HepG2 (cell line): Measurements from ENCODE around the gene CPT1C. TPM values are rescaled to one million over a fixed set of nuclear protein-coding genes. Genes with fewer than 3 reads are reported as not detected.
A peak's percentile ranks its signal among the peaks of the same experiment; 100 is the strongest.

Experiments
- ARHGAP35 ChIP-seq: sonication (generic); formaldehyde crosslinking; IDR thresholded peaks from 2 replicates; pipeline ENCODE4 v1.9.0; 2022; ENCODE audit warnings: mild to moderate bottlenecking, inconsistent platforms, moderate library complexity, missing genetic modification reagents, borderline replicate concordance
- ARNT ChIP-seq: fragments of 450-650 bp; IDR thresholded peaks from 2 replicates; pipeline ENCODE4 v1.6.1; 2017
- CREBL2 ChIP-seq: sonication (generic); formaldehyde crosslinking; IDR thresholded peaks from 2 replicates; pipeline ENCODE4 v1.8.1; 2023; ENCODE audit warnings: missing genetic modification reagents, mild to moderate bottlenecking, borderline replicate concordance
- DDIT3 ChIP-seq: sonication (generic); formaldehyde crosslinking; IDR thresholded peaks from 2 replicates; pipeline ENCODE4 v1.4.0; 2020; ENCODE audit warnings: mild to moderate bottlenecking, missing genetic modification reagents
- DR1 ChIP-seq: sonication (generic); formaldehyde crosslinking; IDR thresholded peaks from 2 replicates; pipeline ENCODE4 v1.8.0; 2021; ENCODE audit warnings: mild to moderate bottlenecking, missing genetic modification reagents, inconsistent platforms
- DZIP1 ChIP-seq: sonication (generic); formaldehyde crosslinking; IDR thresholded peaks from 2 replicates; pipeline ENCODE4 v1.5.0; 2020; ENCODE audit warnings: mild to moderate bottlenecking, missing genetic modification reagents
- ELF4 ChIP-seq: sonication (generic); formaldehyde crosslinking; IDR thresholded peaks from 2 replicates; pipeline ENCODE4 v1.5.0; 2020; ENCODE audit warnings: missing genetic modification reagents, mild to moderate bottlenecking, moderate library complexity, borderline replicate concordance
- ELK4 ChIP-seq: sonication (generic); formaldehyde crosslinking; IDR thresholded peaks from 2 replicates; pipeline ENCODE4 v1.9.0; 2021; ENCODE audit warnings: missing genetic modification reagents, borderline replicate concordance
- FOXP4 ChIP-seq: sonication (generic); formaldehyde crosslinking; IDR thresholded peaks from 2 replicates; pipeline ENCODE4 v1.4.0; 2020; ENCODE audit warnings: missing genetic modification reagents
- HINFP ChIP-seq: sonication (generic); formaldehyde crosslinking; IDR thresholded peaks from 2 replicates; pipeline ENCODE4 v1.4.0; 2020; ENCODE audit warnings: low read depth, mild to moderate bottlenecking, missing genetic modification reagents
- HOXA7 ChIP-seq: sonication (generic); formaldehyde crosslinking; IDR thresholded peaks from 2 replicates; pipeline ENCODE4 v1.8.1; 2022; ENCODE audit warnings: mild to moderate bottlenecking, missing genetic modification reagents, moderate library complexity
- IRF9 ChIP-seq: sonication (generic); formaldehyde crosslinking; IDR thresholded peaks from 2 replicates; pipeline ENCODE4 v1.8.0; 2022; ENCODE audit warnings: missing genetic modification reagents, mild to moderate bottlenecking, borderline replicate concordance
- MYNN ChIP-seq: sonication (generic); formaldehyde crosslinking; IDR thresholded peaks from 2 replicates; pipeline ENCODE4 v1.4.0; 2020; ENCODE audit warnings: mild to moderate bottlenecking, low read depth, missing genetic modification reagents
- NFATC3 ChIP-seq: sonication (generic); formaldehyde crosslinking; IDR thresholded peaks from 2 replicates; pipeline ENCODE4 v1.5.1; 2020; ENCODE audit warnings: mild to moderate bottlenecking, missing genetic modification reagents
- NR0B2 ChIP-seq: sonication (generic); formaldehyde crosslinking; IDR thresholded peaks from 2 replicates; pipeline ENCODE4 v1.4.0; 2020; ENCODE audit warnings: mild to moderate bottlenecking, missing genetic modification reagents
- NR2C2 ChIP-seq: sonication (generic); formaldehyde crosslinking; IDR thresholded peaks from 2 replicates; pipeline ENCODE4 v1.4.0; 2020; ENCODE audit warnings: missing genetic modification reagents, mild to moderate bottlenecking, moderate library complexity, borderline replicate concordance
- SMAD9 ChIP-seq: sonication (generic); formaldehyde crosslinking; IDR thresholded peaks from 2 replicates; pipeline ENCODE4 v1.5.1; 2020; ENCODE audit warnings: mild to moderate bottlenecking, missing genetic modification reagents
- ZBTB7A ChIP-seq: sonication (generic); formaldehyde crosslinking; IDR thresholded peaks from 2 replicates; pipeline ENCODE4 v1.8.0; 2022; ENCODE audit warnings: mild to moderate bottlenecking, missing genetic modification reagents
- ZNF101 ChIP-seq: sonication (generic); formaldehyde crosslinking; IDR thresholded peaks from 2 replicates; pipeline ENCODE4 v1.4.0; 2020; ENCODE audit warnings: mild to moderate bottlenecking, low read depth, missing genetic modification reagents, borderline replicate concordance
- polyA plus RNA-seq, 8 experiments: library from polyadenylated mRNA; depleted of rRNA in 3 of 8; stranded (reverse) in 7 of 8; unstranded in 1 of 8; fragments of >200 nt; fragmentation: Illumina TruSeq in 4 of 8; extraction: Trizol in 4 of 8; gene quantifications; 2 replicates each; pipeline versions ENCODE4 v1.2.1 to v1.2.3, GENCODE V29; 2011 to 2016; ENCODE audit warnings: low read depth in 4 of 8, missing spikeins in 1 of 8, mixed read lengths in 1 of 8; ENCODE audit not compliant: insufficient read depth in 1 of 8
- total RNA-seq, 5 experiments: library from RNA; depleted of rRNA; stranded (reverse); fragments of >200 nt; fragmentation: Illumina TruSeq; extraction: Trizol; gene quantifications; 2 replicates each; pipeline ENCODE4 v1.2.3, GENCODE V29; 2016; ENCODE audit warnings: low read depth in 1 of 5

Gene CPT1C
- total and polyA plus RNA-seq, 2 of the 13 experiments (the other 11 are each of a cell fraction or from before 2014, with no cell fraction given) = 0.18 TPM; not detected in 1

GRCh38 chr19:49676136-49676783 is 14.7 kb upstream of the CPT1C start (continued):
- no peak for TF ChIP-seq HINFP (CRISPR knock-in tag)
- no peak for TF ChIP-seq ELF4 (CRISPR knock-in tag)
- TF ChIP-seq NR0B2 (CRISPR knock-in tag) = no peak
- TF ChIP-seq SMAD9 (CRISPR knock-in tag) = no peak
- no peak for TF ChIP-seq DZIP1 (CRISPR knock-in tag)
- no peak for TF ChIP-seq DR1 (CRISPR knock-in tag)
- TF ChIP-seq DDIT3 (CRISPR knock-in tag) = no peak
- no peak for TF ChIP-seq ELK4 (CRISPR knock-in tag)
- TF ChIP-seq NR2C2 (CRISPR knock-in tag) = no peak
- no peak for TF ChIP-seq ARNT
- TF ChIP-seq ZBTB7A (CRISPR knock-in tag) = no peak
- no peak for TF ChIP-seq FOXP4 (CRISPR knock-in tag)
- no peak for TF ChIP-seq HOXA7
- TF ChIP-seq CREBL2 (CRISPR knock-in tag) = no peak
- TF ChIP-seq ZNF101 (CRISPR knock-in tag) = no peak
- no peak for TF ChIP-seq ARHGAP35 (CRISPR knock-in tag)
- no peak for TF ChIP-seq MYNN (CRISPR knock-in tag)
- TF ChIP-seq NFATC3 (CRISPR knock-in tag) = peak; percentile 69; the same call in 1 of the 2 replicates
- 0 out of 2 replicates have a peak, but pooled peaks have one; percentile 12 for TF ChIP-seq IRF9 (CRISPR knock-in tag)
